Dermis lymphatic vessel endothelial cell (primary cell): ENCODE measurements around the gene GPR137. TPM values are rescaled to one million over a fixed set of nuclear protein-coding genes. Genes with fewer than 3 reads are reported as not detected.

Source experiments
- total RNA-seq: library from RNA; depleted of rRNA; stranded (reverse); fragments of >200 nt; gene quantifications from 2 replicates; pipeline ENCODE4 v1.2.1, GENCODE V29; 2014

Gene GPR137, protein sequence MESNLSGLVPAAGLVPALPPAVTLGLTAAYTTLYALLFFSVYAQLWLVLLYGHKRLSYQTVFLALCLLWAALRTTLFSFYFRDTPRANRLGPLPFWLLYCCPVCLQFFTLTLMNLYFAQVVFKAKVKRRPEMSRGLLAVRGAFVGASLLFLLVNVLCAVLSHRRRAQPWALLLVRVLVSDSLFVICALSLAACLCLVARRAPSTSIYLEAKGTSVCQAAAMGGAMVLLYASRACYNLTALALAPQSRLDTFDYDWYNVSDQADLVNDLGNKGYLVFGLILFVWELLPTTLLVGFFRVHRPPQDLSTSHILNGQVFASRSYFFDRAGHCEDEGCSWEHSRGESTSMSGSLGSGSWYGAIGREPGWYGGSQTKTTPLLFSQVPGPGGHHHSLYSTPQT
- total RNA-seq, result 6.0 and 7.7 TPM in 2 replicates

DNA sequence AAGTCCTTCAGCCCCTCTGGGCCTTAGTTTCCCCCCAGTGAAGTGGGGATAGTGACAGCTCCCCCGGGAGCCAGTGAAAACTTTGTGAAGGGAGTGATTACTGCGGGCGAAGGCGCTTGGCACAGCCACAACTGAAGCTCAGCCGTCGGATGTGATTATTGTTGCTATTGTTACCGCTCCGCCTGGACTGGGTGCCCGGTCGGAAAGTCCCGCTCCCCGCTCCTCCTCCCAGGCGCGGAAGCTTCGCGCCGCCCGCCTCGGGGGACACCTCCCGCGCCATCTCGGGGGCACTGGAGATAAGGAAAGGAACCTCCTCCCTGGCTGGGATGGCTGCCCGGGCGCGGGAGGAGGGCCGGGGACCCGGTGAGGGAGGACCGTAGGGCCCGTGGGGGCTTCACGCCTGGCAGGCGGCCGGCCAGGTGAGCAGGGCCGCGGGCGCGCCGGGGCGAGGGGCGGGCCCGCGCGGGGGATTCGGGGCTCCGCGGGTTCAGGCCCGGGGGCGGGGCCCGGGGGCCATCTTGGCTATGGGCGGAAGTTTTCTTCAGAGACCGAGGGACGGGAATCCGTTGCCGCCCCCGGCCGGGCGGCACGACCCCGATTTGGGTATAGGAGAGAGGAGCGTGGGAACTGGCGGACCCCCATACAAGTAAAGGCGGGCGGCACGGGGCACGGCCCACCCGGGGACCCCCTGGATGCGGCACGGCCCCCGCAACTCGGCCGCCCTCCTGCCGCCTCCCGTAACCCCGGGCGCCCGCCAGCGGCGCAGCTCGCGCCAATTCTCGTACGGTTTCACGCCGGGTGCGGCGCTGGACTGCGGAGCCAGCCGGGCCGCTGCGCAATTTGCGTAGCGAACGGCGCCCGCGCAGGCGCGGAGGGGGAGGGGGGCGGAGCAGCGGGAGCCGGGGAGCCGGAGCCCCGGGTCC is at the start of gene GPR137:
TSS of gene GPR137 (plus strand) at position 887 of the 923 bp plus-strand sequence. CDS start 677 bp downstream, outside the sequence.

DNA sequence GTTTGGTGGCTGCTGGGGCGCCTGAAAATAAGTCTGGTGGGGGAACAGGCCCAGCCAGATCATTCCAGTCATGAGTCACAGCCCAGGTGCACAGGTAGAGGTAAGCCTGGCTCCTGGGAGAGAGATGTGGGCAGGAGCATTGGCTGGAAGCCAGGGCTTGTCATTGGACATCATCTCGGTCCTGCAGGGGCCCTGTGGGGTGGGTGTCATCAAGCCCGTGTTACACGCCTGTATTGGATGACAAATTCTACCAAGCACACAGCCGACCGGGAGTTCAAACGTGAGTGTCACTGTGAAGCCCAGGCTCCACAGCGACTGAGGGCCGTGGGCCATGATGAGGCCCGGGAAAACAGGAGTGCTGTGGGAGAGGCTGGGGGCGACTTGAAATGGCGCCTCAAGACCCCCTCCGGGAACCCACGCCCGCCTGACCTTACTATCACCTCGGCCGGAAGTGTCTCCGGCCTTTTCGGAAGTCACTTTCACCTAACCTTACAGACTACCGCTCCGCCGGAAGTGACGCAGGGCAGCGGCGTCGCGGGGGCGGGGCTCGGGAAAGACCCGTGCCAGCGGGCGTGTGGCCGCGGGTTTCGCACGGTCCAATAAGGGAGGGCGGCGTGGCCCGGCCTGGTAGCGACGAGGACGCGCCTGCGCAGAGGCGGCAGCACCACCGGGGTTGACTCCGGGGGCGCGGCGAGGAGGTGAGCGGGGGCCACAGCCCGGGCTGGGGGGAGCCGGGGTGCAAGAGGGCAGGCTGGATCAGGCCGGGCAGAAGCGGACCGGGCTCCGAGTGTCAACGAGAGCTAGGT is 45.0 kb upstream of the GPR137 start, which contains the start of gene FKBP2:
TSS of gene FKBP2 (plus strand) at position 661 of the 806 bp plus-strand sequence. CDS start 1,293 bp downstream, outside the sequence.

DNA sequence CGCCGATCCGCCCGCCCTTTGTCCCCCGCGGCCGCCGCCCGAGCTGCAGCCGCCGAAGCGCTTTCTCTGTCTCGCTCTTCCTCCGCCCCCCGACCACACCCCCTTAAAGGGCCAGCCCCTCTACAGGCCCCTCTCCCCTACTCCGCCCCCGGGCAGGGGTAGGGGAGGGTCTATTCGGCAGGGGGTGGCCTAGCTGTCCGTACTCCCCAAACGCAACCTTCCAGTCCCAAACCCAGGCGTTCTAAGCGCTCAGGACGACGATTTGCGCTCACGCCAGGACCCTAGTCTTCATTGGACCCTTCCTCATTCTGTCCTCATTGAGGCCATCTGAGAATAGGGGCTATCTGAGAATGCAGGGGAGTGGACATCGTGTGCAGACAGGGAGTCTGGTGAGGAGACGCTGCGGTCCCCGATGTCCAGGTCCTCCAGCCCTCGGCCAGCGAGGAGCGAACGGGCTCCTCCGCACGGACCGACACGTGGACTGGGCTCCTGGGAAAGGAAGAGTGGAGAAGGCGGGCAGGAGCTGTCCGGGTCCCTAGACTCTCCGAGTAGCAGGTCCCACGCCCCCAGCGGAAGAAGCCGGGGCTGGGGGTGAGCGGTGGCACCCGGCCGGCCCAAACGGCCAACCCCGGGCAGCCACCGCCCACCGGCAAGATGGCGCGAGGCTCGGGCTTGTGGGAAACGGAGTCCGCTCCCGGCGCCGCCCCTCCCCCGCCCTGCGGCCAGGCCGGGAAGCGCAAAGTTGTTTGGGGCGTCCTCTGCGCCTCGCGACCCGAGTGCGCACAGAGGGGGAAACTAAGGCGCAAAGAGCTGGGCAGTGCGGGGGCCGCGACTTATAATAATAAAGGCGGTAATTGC is 38.5 kb upstream of the GPR137 start, which contains the start of gene PPP1R14B:
TSS of gene PPP1R14B (minus strand) at position 73 of the 858 bp plus-strand sequence. CDS start 270 bp downstream, outside the sequence.

DNA sequence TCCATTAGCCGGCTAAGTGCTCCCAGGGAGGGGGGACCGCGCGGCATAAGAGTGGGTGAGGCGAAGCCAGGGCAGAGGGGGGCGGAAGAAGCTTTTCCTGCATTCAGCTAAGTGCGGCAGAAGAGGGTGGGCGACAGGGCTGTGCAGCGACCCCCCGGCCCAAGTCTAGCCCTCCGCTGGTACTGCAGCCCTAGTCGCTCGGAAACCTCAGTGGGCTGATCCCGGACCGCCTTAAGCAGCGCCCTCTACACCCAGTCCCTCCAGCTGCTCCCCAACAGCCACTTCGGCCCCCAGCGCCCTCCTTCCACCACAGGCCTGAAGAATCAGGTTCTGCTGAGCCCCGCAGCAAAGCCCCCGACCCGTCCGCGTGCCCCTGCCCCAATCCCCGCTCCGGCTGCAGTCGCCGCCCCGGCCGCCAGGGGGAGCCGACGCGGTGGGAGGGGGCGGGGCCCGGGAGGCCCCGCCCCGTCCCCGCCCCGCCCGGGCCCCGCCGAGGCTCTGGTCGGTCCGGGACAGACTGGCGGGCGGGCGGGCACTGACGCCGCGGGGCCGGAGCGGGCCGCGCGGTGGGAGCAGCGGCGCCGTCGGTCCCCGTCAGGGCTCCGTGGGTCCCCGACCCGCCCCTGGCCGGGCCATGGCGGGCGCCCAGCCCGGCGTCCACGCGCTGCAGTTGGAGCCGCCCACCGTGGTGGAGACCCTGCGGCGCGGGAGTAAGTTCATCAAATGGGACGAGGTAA is 34.5 kb upstream of the GPR137 start, which contains the start of gene PLCB3:
TSS of gene PLCB3 (plus strand) at position 515 of the 737 bp plus-strand sequence. CDS start at position 635, 120 bp downstream.

DNA sequence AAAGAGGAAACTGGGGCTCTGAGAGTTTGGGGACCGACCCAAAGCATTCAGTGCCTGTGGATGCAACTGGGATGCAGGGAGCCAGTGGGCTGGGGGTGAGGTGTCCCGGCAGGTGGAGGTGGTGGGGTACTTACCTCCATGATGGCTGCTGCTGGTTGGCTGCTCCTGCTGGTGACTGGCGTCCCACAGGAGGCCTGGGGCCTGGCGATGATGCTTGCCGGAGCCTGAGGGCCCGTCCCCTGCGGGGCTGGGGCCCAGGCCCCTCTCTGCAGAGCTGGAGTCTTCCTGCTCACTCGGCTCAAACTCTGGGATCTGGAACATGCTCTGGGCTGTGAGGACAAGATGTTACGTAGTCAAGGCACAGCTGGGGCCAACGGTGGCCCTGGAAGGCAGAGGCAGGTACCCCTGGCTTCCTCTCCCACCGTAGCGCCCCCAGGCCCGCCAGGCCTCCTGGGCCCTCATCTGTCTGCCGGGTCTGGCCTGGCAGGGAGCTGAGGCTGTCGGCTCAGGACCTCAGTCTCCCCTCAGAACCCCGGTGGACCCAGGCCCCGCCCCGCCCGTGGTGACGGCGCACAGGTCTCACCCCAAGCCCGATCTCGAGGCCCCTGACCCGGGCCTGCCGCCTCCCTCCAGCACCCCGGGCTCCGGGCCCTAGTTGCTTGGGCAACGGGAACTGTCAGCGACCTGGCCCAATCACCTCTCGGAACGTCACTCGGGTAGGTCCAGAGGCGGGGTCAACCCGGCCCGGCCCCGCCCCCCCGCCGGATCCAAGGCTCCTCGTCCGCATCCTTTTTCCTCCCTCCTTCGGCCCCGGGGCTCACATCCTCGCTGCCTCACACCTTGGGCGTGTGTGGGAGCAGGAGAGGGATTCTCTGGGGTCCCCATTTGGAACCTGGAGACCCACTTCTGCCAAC is 1.3 kb upstream of the GPR137 start, which contains the start of gene BAD:
TSS of gene BAD (minus strand) at position 618 of the 914 bp plus-strand sequence. CDS start at position 321, 297 bp downstream.

DNA sequence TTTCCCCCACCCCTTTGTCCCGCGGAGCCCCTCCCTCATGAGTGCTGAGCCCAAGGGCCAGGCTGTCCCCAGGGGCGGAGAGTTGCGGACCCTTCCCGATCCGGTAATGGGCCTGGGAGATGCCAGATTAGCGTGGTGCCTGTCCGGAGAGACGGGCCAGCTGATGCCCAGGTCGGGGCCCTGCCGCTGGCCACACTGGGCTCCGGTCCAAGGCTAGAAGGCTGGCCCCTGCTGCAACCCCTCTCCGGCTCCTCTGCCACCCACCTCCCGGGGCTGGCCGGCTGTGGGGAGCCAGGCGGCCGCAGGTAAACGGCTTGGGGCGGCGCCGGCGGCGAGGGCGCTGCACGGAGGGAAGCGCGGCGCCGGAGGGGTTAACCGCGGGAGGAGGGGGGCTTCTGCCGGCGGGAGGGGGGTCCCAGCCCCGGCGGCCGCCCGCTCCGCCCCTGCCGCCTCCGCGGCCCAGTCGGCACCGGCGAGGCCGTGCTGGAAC is 5.7 kb downstream of the GPR137 start, which contains the start of gene KCNK4:
TSS of gene KCNK4 (plus strand) at position 41 of the 490 bp plus-strand sequence. CDS start 1,717 bp downstream, outside the sequence.

DNA sequence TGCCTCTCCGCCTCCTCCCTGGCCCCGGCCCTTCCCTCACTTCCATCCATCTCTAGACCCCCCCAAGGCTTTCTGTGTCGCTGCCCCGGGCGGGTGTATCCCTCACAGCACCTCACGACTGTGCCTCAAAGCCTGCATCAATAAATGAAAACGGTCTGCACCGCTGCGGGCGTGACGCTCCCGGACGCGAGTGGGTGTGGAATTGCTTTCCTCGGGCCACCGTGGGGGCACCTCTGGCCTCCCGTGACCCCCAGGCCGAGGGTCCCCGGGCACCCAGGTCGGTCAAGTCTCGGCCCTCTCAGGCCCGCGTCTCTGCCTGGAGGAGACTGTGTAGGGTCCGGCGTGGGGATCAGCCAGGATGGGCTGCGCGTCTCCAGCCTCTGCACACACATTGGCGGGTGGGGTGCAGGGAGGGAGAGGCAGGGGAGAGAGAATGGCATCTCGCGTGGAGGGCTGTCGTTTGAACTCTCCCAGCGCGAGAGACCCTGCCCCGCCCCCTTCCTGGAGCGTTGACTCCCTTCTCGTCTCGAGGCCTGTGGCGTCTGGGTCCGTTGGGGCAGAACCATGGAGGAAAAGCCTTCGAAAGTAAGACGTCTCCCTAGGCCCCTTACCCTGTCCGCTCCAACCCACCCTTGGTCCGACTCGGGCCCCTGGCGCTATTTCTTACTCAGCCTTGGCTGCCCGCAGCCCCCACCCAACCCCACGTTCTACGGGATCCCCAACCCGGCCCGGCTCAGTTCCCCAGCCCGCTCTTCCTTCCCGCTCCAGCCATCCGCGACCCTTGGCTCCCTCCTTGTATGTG is 14.4 kb downstream of the GPR137 start, which contains the start of gene CATSPERZ:
TSS of gene CATSPERZ (plus strand) at position 512 of the 802 bp plus-strand sequence. CDS start at position 565, 53 bp downstream.

DNA sequence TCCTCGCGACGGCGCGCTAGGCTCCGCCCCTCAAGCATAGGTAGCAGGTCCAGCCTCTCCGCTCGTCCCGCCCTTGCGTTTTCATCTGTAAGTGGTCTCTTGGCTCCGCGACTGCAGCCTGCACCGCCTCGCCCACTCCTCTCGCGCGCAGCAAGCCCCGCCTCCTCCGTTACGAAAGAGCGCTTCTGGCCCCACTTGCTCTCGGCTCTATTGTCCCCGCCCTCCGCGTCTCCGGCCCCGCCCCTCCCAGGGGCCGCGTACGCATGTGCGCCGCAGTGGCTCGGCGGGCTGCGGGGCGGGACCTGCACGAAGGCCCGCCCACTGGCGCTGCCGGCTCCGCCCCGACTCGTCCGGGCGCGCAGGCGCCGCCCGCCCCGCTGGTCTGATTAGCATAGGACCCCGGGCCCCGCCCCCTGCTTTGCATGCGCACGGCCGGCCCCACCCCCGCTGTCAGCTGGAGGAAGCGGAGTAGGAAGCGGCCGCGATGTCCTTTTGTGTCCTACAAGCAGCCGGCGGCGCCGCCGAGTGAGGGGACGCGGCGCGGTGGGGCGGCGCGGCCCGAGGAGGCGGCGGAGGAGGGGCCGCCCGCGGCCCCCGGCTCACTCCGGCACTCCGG is 19.5 kb downstream of the GPR137 start, which contains the start of gene ESRRA:
TSS of gene ESRRA (plus strand) at position 450 of the 616 bp plus-strand sequence. CDS start 1,656 bp downstream, outside the sequence.

DNA sequence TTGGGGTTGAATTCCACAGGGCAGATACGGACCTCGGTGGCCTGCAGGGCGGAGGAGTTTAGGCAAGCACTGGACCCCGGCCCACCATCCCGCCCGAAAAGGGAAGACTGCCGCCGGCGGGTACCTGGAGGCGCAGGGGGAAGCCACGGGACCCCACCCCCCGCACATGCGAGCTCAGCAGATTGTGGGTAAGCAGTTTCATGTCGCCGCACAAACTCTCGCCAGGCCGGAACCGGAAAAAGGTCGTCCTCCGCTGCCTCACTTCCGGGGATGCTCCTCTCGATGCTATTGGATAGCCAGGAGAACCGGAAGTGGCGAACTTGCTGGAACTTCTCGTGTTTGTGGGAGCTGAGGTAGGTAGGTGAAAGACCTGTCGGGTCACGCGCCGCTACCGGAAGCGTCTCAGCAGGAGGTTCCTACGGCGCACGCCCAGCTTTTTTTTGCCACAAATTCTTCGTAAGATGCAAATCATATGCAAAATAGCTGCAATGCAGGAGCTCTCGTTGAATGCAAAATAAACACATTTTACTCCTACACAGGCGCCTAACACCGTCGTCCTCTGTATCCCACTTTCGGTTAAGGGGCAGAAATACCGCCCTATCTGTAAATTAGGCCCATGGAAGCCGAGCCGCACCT is 31.8 kb downstream of the GPR137 start, which contains the start of gene TRMT112:
TSS of gene TRMT112 (minus strand) at position 235 of the 636 bp plus-strand sequence. CDS start at position 202, 33 bp downstream.

DNA sequence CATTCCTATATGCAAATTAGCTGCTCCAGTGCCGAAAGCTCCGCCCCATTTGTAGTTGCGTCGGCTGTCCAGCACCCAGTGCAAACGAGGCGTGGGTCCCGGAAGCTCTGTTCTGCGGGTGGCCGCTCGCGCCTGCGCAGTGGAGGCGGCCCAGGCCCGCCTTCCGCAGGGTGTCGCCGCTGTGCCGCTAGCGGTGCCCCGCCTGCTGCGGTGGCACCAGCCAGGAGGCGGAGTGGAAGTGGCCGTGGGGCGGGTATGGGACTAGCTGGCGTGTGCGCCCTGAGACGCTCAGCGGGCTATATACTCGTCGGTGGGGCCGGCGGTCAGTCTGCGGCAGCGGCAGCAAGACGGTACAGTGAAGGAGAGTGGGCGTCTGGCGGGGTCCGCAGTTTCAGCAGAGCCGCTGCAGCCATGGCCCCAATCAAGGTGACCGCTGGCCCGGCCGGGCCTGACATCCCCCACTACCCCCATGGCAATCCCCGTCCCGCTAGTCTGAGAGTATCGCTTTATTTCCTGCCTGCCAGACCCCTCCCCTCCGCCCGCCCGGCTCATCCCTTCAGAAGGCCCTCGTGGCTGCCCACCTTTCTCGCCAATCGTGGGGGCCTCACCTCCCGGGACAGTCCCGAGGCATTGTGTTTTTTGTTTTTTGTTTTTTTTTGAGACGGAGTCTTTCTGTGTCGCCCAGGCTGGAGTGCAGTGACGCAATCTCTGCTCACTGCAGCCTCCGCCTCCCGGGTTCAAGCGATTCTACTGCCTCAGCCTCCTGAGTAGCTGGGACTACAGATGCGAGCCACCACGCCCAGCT is 32.5 kb downstream of the GPR137 start, which contains the start of gene PRDX5:
TSS of gene PRDX5 (plus strand) at position 161 of the 805 bp plus-strand sequence. CDS start at position 256, 95 bp downstream.

Other genes with a start within 250 kb of the GPR137 start
- gene FLRT1, start 249.9 kb upstream of the GPR137 start, total RNA-seq, result not detected in 2 replicates
- 19.3 and 22.3 TPM in 2 replicates for gene MACROD1, start 119.7 kb upstream of the GPR137 start, total RNA-seq
- 112 and 116 TPM in 2 replicates for gene STIP1, start 99.7 kb upstream of the GPR137 start, total RNA-seq
- gene FERMT3, start 79.1 kb upstream of the GPR137 start, total RNA-seq, result 7.2 and 9.3 TPM in 2 replicates
- 19.5 and 25.5 TPM in 2 replicates for gene TRPT1, start 59.7 kb upstream of the GPR137 start, total RNA-seq
- 27.1 and 40.1 TPM in 2 replicates for gene NUDT22, start 59.6 kb upstream of the GPR137 start, total RNA-seq
- 13.8 and 14.1 TPM in 2 replicates for gene DNAJC4, start 55.3 kb upstream of the GPR137 start, total RNA-seq
- gene VEGFB, start 51.3 kb upstream of the GPR137 start, total RNA-seq, result 13.7 and 19.8 TPM in 2 replicates
- 71.8 and 72.9 TPM in 2 replicates for gene FKBP2, start 44.8 kb upstream of the GPR137 start, total RNA-seq
- 89.6 and 110 TPM in 2 replicates for gene PPP1R14B, start 38.9 kb upstream of the GPR137 start, total RNA-seq
- 14.6 and 15.3 TPM in 2 replicates for gene PLCB3, start 34.3 kb upstream of the GPR137 start, total RNA-seq
- 46.2 and 69.0 TPM in 2 replicates for gene BAD, start 1.2 kb upstream of the GPR137 start, total RNA-seq
- not detected in 2 replicates for gene KCNK4, start 5.5 kb downstream of the GPR137 start, total RNA-seq
- 0.11 TPM in 1 of 2 replicates, not detected in the other for gene CATSPERZ, start 14.5 kb downstream of the GPR137 start, total RNA-seq
- 42.8 and 56.0 TPM in 2 replicates for gene ESRRA, start 19.7 kb downstream of the GPR137 start, total RNA-seq
- 231 and 235 TPM in 2 replicates for gene TRMT112, start 31.7 kb downstream of the GPR137 start, total RNA-seq
- 194 and 276 TPM in 2 replicates for gene PRDX5, start 32.3 kb downstream of the GPR137 start, total RNA-seq
- 1.0 and 1.5 TPM in 2 replicates for gene CCDC88B, start 54.4 kb downstream of the GPR137 start, total RNA-seq
- gene RPS6KA4, start 73.3 kb downstream of the GPR137 start, total RNA-seq, result 25.1 and 26.0 TPM in 2 replicates